Neural cell (in vitro differentiated cells): ENCODE data around the gene CSMD2.

Experiments used
- EP300 ChIP-seq: fragments of 450-650 bp; conservative IDR thresholded peaks from 2 replicates; pipeline ENCODE4 v1.6.1; 2014; ENCODE audit warnings: antibody characterized with exemption, mild to moderate bottlenecking, moderate library complexity; ENCODE audit not compliant: poor library complexity, severe bottlenecking
- EZH2 ChIP-seq: fragments of 200-600, 300-800 bp; shearing (Covaris generic), sonication (generic); IDR thresholded peaks from 2 replicates; pipeline ENCODE4 v1.6.1; 2014; ENCODE audit warnings: antibody characterized with exemption, low read length, borderline replicate concordance, mild to moderate bottlenecking; ENCODE audit not compliant: insufficient read depth, poor library complexity, severe bottlenecking
- POLR2AphosphoS5 ChIP-seq: IDR thresholded peaks from 2 replicates; pipeline ENCODE4 v1.6.1; 2012
- RAD21 ChIP-seq: fragments of 450-650 bp; conservative IDR thresholded peaks from 2 replicates; pipeline ENCODE4 v1.6.1; 2014; ENCODE audit warnings: antibody characterized with exemption, mild to moderate bottlenecking, moderate library complexity
- TAF1 ChIP-seq: IDR thresholded peaks from 2 replicates; pipeline ENCODE4 v1.6.1; 2012; ENCODE audit warnings: low read depth
- TF ChIP-seq, protein P1 (sequence below): fragments of 450-650 bp; IDR thresholded peaks from 2 replicates; pipeline ENCODE4 v1.5.1; 2014; ENCODE audit warnings: antibody characterized with exemption, mild to moderate bottlenecking, moderate library complexity; ENCODE audit not compliant: poor library complexity, severe bottlenecking

- TF ChIP-seq, protein P1, sequence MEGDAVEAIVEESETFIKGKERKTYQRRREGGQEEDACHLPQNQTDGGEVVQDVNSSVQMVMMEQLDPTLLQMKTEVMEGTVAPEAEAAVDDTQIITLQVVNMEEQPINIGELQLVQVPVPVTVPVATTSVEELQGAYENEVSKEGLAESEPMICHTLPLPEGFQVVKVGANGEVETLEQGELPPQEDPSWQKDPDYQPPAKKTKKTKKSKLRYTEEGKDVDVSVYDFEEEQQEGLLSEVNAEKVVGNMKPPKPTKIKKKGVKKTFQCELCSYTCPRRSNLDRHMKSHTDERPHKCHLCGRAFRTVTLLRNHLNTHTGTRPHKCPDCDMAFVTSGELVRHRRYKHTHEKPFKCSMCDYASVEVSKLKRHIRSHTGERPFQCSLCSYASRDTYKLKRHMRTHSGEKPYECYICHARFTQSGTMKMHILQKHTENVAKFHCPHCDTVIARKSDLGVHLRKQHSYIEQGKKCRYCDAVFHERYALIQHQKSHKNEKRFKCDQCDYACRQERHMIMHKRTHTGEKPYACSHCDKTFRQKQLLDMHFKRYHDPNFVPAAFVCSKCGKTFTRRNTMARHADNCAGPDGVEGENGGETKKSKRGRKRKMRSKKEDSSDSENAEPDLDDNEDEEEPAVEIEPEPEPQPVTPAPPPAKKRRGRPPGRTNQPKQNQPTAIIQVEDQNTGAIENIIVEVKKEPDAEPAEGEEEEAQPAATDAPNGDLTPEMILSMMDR = no peak
- no peak for TF ChIP-seq EZH2
- TF ChIP-seq RAD21 = no peak
- no peak for TF ChIP-seq EP300
- no peak for TF ChIP-seq TAF1
- no peak for TF ChIP-seq POLR2AphosphoS5
Measured at GRCh38 chr1:34190692-34191091, 25.7 kb upstream of the CSMD2 start.
